ENCODE data around the gene PCK1.

GRCh38 chr20:57513199-57513598, 47.7 kb upstream of the PCK1 start:
- TF ChIP-seq CEBPZ (IDR thresholded peaks at IDR 0.05; ENCODE audit: low read length) (no peak), MBNL3 (CRISPR knock-in tag; conservative IDR thresholded peaks at IDR 0.05) (no peak), SOX6 (IDR thresholded peaks at IDR 0.05) (no peak), SOX6 (CRISPR knock-in tag; IDR thresholded peaks at IDR 0.05) (no peak)
